K562 (cell line): ENCODE results near the gene MACROH2A2.

Source experiments
- BCL6 ChIP-seq: fragments of 250-450 bp; sonication (Bioruptor Pico); IDR thresholded peaks from 2 replicates; pipeline ENCODE4 v1.4.0; 2020
- CBX5 ChIP-seq: IDR thresholded peaks from 2 replicates; pipeline ENCODE4 v1.6.1; 2014; ENCODE audit warnings: low read depth, borderline replicate concordance
- MAFF ChIP-seq: IDR thresholded peaks from 2 replicates; pipeline ENCODE4 v1.6.1; 2012; ENCODE audit warnings: low read length, improper control_type of control experiment
- NRF1 ChIP-seq, 2 experiments: fragments of 450-650 bp; IDR thresholded peaks in 1 of 2; conservative IDR thresholded peaks in 1 of 2; 2 replicates each; pipeline ENCODE4 v1.6.1; 2014; ENCODE audit warnings: mild to moderate bottlenecking in 2 of 2
- TAF1 ChIP-seq: IDR thresholded peaks from 2 replicates; pipeline ENCODE4 v1.6.1; 2011; ENCODE audit warnings: mild to moderate bottlenecking, low read length, moderate library complexity; ENCODE audit not compliant: insufficient read depth, control insufficient read depth, severe bottlenecking; ENCODE audit errors: extremely low read depth
- ZKSCAN1 ChIP-seq: fragments of 150-350 bp; IDR thresholded peaks from 2 replicates; pipeline ENCODE4 v1.6.1; 2016; ENCODE audit warnings: low read depth, low read length
- ZNF274 ChIP-seq: IDR thresholded peaks from 2 replicates; pipeline ENCODE4 v1.6.1; 2011; ENCODE audit warnings: low read depth, mild to moderate bottlenecking, low read length, moderate library complexity, borderline replicate concordance
- ZNF311 ChIP-seq: fragments of 250-450 bp; sonication (Bioruptor Pico); IDR thresholded peaks from 2 replicates; pipeline ENCODE4 v1.4.0; 2020; ENCODE audit warnings: mild to moderate bottlenecking, moderate library complexity
- TF ChIP-seq, protein P1 (sequence below): fragments of 250-450 bp; sonication (Bioruptor Pico); IDR thresholded peaks from 2 replicates; pipeline ENCODE4 v1.8.0; 2021; ENCODE audit warnings: moderate library complexity, mild to moderate bottlenecking, inconsistent platforms
- TF ChIP-seq, protein P2 (sequence below): fragments of 250-450 bp; sonication (Bioruptor Pico); IDR thresholded peaks from 2 replicates; pipeline ENCODE4 v1.5.0; 2021

DNA sequence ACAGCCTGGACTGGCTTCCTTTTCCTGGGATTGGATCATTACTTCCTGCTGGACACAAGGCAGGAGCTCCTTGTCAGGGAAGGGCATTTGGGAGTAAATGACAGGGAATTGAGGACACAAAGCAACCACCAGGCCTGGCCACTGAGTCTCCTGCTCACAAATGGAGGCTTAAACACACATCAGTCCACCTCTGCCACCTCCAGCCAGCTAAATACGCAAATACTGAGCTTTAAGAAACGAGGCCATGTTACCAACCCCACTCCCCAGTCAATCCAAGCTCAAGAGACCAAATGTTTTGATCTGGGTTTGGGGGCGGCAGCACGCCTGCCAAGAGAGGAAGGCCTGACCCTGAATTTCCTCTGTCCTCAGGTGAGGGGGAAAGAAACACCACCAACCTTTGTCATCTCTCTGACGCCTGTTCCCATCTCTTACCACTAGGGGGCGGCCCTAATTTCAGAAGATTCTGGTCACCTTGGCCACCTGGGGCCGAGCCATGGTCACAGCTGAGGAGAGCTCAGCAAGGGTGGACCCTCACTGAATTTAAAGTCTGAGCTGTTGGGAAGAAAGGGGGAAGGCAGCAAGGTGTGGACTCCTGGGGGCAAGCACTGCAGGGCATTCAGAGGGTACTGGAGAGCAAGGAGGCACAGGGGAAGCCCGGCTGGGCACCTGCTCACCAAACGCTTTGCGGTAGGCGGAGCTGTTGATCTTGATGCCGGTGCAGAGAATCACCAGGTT is 63.5 kb downstream of the MACROH2A2 start:
- TF ChIP-seq ZNF311 (CRISPR knock-in tag) (no peak), BCL6 (CRISPR knock-in tag) (no peak), ZKSCAN1 (no peak), NRF1 (conservative IDR thresholded peaks at IDR 0.05 in 1 of 2, IDR thresholded peaks at IDR 0.05 in 1 of 2) (no peak), MAFF (no peak), CBX5 (no peak), TAF1 (no peak), ZNF274 (no peak)
- TF ChIP-seq, protein P1, sequence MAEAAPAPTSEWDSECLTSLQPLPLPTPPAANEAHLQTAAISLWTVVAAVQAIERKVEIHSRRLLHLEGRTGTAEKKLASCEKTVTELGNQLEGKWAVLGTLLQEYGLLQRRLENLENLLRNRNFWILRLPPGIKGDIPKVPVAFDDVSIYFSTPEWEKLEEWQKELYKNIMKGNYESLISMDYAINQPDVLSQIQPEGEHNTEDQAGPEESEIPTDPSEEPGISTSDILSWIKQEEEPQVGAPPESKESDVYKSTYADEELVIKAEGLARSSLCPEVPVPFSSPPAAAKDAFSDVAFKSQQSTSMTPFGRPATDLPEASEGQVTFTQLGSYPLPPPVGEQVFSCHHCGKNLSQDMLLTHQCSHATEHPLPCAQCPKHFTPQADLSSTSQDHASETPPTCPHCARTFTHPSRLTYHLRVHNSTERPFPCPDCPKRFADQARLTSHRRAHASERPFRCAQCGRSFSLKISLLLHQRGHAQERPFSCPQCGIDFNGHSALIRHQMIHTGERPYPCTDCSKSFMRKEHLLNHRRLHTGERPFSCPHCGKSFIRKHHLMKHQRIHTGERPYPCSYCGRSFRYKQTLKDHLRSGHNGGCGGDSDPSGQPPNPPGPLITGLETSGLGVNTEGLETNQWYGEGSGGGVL = no peak
- TF ChIP-seq, protein P2, sequence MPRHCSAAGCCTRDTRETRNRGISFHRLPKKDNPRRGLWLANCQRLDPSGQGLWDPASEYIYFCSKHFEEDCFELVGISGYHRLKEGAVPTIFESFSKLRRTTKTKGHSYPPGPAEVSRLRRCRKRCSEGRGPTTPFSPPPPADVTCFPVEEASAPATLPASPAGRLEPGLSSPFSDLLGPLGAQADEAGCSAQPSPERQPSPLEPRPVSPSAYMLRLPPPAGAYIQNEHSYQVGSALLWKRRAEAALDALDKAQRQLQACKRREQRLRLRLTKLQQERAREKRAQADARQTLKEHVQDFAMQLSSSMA = no peak
